Activated CD8-positive, alpha-beta memory T cell treated with anti-CD3 and anti-CD28 coated beads for 48 hours (primary cell): ENCODE data around the gene SLC38A2.

ENCODE experiments used
- DNase-seq, 3 experiments: peaks; one replicate each; pipeline ENCODE4 v3.0.0-alpha.2; 2020; ENCODE audit warnings: low read depth in 2 of 3, low spot score in 2 of 3

The SLC38A2 gene

GRCh38 chr12:46376579-46376978, 4.0 kb upstream of the SLC38A2 start:
- no peak for DNase-seq

DNA sequence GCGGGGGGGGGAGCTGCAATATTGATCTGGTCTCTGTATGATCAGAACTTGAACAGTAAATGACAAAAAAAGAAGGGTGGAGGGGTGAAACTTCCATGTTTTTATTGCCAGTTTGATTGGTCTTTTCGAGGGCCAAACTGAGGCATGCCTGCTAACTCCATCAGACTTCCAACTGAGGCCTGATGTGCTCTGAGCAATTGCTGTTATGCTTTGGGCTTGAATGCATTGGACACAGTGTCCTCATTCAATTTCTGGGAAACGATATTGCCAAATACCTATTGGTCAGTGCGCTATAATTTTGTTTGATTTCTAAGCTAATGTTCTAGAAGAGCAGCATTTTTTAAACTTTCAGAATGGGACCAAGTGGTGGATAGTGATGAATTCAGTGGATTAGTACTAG, 2.1 kb upstream of the SLC38A2 start:
- DNase-seq: no peak

DNA sequence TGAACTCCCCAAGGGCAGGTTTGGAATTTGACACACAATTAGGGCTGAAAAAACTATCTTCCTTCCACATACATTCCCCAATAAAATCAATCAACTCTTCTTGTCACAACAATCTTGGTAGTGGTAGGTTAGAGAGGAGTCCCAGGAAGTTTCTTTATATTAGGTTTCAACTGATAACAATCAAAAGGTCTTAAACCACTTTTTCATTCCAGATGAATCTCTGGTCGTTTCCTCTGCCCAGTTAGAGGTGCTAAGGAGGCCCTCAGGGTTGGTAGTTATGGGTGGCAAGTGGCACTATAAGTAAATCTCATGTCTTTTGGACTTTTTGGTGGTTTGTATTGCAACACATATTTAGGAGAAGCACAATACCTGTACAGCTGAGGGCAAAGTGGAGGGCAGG, 1.7 kb upstream of the SLC38A2 start:
- DNase-seq: no peak

GRCh38 chr12:46373301-46374296, 1.0 kb upstream of the SLC38A2 start:
- DNase-seq: no peak

DNA sequence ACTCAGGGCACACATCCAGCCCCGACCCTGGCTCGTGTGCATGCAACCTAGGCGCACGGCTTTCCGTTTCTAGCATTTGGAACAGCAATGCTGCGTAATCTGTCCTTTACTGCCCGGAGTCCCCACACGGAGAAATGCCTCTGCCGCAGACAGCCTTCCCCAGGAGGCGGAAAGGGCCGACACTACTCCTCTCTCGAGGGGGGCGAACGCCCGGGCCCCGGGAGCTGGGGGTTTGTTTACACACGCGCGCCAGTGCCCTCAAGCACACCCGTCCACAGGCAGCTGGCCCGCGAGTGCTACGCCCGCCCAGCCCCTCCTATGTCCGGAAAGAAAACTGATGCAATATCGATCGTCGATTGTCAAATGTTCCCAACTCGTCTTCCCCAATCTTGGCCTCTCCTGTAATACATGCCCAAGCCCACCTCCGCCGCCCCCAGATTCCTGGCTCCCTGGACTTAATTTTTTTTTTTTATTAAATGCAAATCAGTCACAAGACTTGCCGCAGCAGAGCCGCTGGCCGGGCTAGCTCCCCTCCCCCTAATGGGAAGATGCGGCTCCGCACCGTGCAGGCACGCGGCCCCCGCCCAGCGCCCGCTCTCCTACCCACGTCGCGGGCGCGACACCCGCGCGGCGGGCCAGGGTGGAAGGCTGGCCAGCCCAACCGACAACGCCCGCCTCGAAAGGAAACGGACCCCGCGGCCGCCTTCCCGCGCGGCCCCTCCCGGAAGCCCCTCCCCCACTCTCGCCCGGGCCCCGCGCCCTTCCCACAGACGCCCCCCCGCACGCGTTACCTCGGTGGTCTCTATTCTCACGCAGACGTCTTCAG, 642 bp downstream of the SLC38A2 start:
- DNase-seq: peak in 2 of 3 experiments; percentile 49

- peak; percentile 87 to 91 (median 90) for DNase-seq
These were observed 1.5 kb downstream of the SLC38A2 start for GRCh38 chr12:46370792-46371717.

- no peak for DNase-seq
These were observed 2.2 kb downstream of the SLC38A2 start for GRCh38 chr12:46370380-46370734.

DNA sequence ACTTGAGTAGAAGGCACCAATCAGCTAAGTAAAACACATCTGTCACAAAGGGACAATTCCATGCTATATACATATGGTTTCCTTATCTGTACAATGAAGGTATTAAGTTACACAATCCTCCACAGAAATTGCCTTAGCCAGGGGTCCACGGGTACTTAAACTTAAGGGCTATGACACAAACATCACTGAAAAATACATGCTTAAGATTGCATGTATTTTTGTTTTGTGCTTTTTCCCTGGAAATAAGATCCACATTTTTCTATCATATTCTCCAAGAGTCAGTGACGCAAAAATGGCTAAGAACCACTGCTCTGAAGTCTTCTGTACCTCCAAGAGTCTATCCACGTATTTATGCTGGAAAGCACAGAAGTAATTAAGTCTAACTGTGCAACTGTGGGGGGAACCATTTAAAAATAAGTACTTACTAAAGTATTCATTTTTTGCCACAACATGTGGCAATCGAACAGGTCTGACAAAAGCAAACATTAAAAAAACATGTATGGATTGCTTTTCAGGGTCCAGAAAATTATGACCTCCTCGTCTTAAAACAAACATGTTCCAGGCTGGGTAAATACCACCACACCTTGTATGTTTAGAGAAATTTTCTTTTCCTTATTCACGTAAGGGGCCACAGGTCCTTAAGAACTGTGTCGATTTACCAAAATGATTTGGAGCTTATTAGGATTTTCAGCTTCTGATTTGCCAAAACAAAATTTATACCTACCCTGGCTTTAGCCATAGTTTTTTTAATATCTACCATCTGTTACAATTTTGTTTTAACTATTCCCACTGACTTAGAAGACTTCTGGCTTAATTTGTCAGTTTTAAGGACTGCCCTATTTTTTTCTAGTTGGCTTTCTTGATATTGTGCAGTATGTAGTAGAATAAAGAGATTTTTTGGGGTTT, 2.8 kb downstream of the SLC38A2 start:
- DNase-seq: no peak

DNA sequence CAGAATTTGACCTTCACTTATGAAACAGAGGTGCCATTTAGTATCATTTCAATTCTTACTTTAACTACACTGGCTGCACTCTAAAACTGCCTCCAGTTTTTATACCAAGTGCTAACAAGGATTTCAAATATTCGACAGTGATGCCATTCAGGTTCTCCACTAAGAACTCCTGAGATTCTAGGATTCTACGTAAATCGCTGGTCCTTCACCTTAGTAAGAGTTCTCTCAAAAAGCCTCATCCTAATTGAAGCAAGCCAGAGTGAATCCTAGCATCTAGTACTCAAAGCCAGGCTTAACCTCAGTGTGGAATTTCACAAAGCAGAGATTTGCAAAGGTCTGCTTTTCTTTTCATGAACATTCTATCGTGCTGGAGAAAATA, 3.5 kb downstream of the SLC38A2 start:
- no peak for DNase-seq

DNA sequence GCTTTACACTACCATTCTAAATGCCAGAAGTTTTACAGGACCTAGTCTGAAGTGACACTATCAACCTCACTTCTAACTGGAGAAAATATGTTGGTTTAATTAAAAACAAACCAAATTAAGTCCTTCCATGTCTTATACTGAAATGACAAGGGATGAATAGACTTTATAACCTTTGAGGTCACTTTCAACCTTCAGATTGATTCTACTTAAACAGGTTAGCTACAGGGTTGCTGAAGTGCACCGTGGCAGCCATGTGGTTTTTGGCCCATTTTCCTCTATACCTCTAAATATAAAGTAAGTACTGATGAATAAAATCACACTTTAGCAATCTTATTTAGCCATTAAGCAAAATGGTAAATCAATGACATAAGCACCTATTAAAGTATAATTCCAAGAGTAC, 3.9 kb downstream of the SLC38A2 start:
- DNase-seq: no peak

- DNase-seq: no peak
These were observed 4.4 kb downstream of the SLC38A2 start for GRCh38 chr12:46368138-46368537.

DNA sequence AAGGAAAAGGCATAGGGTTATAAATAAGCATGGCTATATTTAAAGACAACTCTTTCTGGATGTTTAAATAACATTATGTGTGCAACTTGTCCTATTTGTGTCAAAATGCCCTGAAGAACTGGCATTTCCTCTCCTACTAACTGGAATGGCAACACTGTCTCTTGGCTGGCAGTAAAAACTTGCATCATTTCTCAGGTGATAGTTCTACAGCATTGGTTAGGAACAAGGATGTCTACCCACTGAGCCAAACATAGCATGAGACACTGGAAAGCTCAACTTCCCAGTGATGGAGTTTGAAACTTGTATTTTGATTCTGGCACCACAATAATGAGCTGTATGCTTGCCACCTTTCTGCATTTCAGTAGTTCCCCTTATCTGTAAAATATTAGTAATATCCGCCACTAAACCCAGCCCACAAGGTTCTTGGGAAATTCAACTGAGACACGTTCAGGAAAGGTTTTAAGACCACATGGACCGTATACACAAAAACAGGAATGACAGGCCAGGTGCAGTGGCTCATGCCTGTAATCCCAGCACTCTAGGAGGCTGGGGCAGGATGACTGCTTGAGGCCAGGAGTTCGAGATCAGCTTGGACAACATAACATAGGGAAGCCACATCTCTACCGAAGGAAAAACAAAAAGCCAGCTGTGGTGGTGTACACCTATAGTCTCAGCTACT, 5.1 kb downstream of the SLC38A2 start:
- DNase-seq: no peak

- DNase-seq: no peak
These were observed 5.8 kb downstream of the SLC38A2 start for GRCh38 chr12:46366771-46367170.

- no peak for DNase-seq
These were observed 6.6 kb downstream of the SLC38A2 start for GRCh38 chr12:46365951-46366379.

DNA sequence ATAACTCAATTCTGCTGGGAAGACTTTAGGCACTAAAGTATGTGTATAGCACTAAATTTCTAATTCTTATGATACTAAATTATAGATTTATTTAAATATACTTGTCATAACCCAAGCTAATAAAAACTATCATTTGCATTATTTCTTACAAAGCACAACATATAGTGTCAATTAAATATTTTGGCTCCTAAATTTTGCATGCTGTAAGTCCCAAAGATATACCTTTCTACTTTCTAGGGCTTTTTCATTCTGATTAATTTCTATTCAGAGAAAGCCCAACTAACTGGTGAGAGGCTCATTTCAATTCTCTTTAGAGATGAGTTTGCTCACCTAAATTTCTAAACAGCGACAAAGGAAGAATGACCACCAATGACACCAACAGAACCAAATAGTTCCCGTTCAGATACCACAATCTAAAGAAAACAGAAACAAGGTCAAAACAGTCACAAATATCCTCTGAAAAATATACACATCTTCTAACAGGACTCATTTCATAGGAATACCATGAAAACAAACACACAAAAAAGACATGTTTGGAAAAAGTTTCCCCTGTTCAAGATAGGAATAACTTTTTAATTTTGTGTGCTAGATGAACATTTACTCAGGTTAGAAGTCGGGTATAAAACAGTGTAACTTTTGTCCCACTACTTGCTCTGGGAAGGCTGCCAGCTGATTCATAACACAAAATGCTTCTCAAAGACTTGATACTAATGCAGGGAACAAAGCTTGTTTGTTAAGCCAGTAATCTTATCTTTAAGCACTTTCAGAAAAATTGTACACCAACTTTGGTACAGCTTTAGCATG, 7.6 kb downstream of the SLC38A2 start:
- DNase-seq: no peak

DNA sequence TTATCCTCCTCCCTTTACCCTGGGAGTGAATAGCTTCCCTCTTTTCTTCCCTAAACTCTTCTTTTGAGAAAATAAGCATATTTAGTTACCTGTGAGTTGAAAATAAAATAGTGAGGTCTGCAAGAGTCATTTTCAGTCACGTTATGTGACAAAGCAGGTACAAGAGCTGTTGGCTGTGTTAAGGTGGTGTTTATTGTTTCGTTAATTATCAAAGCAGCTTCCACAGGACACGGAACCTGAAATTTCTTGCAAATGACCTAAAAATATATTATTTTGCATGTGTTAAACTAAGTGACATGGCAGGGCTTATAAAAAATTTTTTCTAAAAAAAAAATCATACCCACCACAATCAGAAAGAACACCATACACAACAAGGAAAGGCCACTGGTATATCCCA, 8.3 kb downstream of the SLC38A2 start:
- DNase-seq: no peak

GRCh38 chr12:46363582-46364299, 8.8 kb downstream of the SLC38A2 start:
- no peak for DNase-seq
